ENCODE data around the gene AGPS.

Gene AGPS

DNA sequence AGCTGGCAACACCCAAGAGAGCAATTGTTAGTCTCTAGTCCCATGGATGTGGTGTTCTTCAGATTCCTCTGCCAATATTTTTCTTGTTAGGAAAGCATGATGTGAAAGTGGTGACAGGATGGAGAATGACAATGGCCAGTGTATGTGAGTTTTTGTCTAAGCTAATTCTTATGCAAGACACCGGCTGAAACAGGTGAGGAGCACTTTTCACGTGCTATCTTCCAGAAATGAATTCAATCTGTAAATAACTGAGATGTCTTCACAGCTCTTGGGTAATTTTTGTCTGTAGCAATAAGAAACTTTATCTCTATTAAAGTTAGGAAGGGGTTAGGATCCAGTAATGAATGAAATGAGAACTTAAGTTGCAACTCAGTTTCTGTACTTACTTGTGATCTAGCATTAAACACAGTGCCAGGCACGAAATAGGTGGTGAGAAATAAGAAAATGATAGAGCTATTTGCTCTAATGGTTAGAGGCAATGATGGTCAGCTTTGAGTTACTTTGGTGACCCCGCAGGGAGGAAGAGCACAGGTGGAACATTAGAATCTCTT lies 676 bp upstream of the AGPS start:
- H3K4me3 ChIP-seq (ENCODE audit: low read length): peak overlapping the region; percentile 94
- no peaks in the 10 kb centered on the region for H3K9me2 ChIP-seq (replicated peaks; ENCODE audit: control insufficient read depth, low read length)
- H3K79me2 ChIP-seq (ENCODE audit: control insufficient read depth, low read length): peaks cover 50% of the 10 kb centered on the region
- H4K20me1 ChIP-seq (ENCODE audit: control insufficient read depth, insufficient read depth, low read depth, low read length): no peaks in the 10 kb centered on the region; the same call in 1 of the 2 replicates
- H3K4me1 ChIP-seq (ENCODE audit: control insufficient read depth, low read length): peaks cover 26% of the 10 kb centered on the region
- no peak overlapping the region for H3K27ac ChIP-seq (ENCODE audit: low read depth, low read length)
- H3K27me3 ChIP-seq (ENCODE audit: control insufficient read depth, low read length): no peaks in the 10 kb centered on the region
- TF ChIP-seq EZH2phosphoT487 (IDR thresholded peaks at IDR 0.05; ENCODE audit: borderline replicate concordance, low read length): no peak
- TF ChIP-seq, protein P1, sequence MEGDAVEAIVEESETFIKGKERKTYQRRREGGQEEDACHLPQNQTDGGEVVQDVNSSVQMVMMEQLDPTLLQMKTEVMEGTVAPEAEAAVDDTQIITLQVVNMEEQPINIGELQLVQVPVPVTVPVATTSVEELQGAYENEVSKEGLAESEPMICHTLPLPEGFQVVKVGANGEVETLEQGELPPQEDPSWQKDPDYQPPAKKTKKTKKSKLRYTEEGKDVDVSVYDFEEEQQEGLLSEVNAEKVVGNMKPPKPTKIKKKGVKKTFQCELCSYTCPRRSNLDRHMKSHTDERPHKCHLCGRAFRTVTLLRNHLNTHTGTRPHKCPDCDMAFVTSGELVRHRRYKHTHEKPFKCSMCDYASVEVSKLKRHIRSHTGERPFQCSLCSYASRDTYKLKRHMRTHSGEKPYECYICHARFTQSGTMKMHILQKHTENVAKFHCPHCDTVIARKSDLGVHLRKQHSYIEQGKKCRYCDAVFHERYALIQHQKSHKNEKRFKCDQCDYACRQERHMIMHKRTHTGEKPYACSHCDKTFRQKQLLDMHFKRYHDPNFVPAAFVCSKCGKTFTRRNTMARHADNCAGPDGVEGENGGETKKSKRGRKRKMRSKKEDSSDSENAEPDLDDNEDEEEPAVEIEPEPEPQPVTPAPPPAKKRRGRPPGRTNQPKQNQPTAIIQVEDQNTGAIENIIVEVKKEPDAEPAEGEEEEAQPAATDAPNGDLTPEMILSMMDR (IDR thresholded peaks at IDR 0.05; ENCODE audit: low read depth, low read length, poor library complexity, severe bottlenecking): no peak
- 0 out of 2 replicates have a peak, but pooled peaks cover 3% of the 10 kb centered on the region for H3F3A ChIP-seq (ENCODE audit: control insufficient read depth, insufficient read depth)
- H3K4me2 ChIP-seq (ENCODE audit: low read length): peak overlapping the region; percentile 90
- H3K36me3 ChIP-seq (ENCODE audit: control insufficient read depth, low read length): peaks cover 4% of the 10 kb centered on the region; the same call in 1 of the 2 replicates
- H3K9me3 ChIP-seq (ENCODE audit: control insufficient read depth, insufficient read depth, low read length): no peaks in the 10 kb centered on the region

DNA sequence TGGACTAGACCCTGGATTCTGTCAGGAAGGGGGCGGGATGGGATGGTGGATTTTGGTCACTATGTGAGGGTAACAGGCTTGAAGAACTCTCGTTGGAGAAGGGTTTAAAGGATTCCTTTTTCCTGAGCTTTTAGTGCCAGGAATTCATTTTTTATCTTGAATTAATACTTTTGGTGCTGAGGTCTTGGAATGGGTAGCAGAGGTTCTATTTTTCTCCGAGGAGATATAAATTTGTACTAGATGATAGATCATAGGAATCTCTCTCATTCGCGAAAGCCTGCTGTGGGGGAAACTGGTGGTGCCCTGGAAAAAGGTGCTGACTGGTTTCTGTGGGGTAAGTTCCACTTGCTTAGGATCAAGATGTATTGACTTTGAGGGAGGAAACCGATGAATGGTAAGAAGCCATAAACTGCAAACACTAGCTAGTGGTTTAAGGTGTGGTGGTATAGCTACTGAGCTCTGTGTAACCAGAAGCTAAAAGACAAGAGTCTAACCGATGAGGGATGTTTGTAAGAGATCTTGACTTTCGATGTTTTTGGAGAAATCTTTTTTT lies 706 bp downstream of the AGPS start:
- H3K79me2 ChIP-seq (ENCODE audit: control insufficient read depth, low read length): peaks cover 63% of the 10 kb centered on the region
- TF ChIP-seq, protein P1 (IDR thresholded peaks at IDR 0.05; ENCODE audit: low read depth, low read length, poor library complexity, severe bottlenecking): no peak
- TF ChIP-seq EZH2phosphoT487 (IDR thresholded peaks at IDR 0.05; ENCODE audit: borderline replicate concordance, low read length): no peak
- peaks cover 4% of the 10 kb centered on the region; the same call in 1 of the 2 replicates for H3K36me3 ChIP-seq (ENCODE audit: control insufficient read depth, low read length)
- H3K27ac ChIP-seq (ENCODE audit: low read depth, low read length): no peak overlapping the region
- no peaks in the 10 kb centered on the region for H3K9me2 ChIP-seq (replicated peaks; ENCODE audit: control insufficient read depth, low read length)
- peak overlapping the region; percentile 94 for H3K4me3 ChIP-seq (ENCODE audit: low read length)
- H3K4me2 ChIP-seq (ENCODE audit: low read length): peak overlapping the region; percentile 90
- H3K27me3 ChIP-seq (ENCODE audit: control insufficient read depth, low read length): no peaks in the 10 kb centered on the region
- H3F3A ChIP-seq (ENCODE audit: control insufficient read depth, insufficient read depth): 0 out of 2 replicates have a peak, but pooled peaks cover 3% of the 10 kb centered on the region
- no peaks in the 10 kb centered on the region; the same call in 1 of the 2 replicates for H4K20me1 ChIP-seq (ENCODE audit: control insufficient read depth, insufficient read depth, low read depth, low read length)
- no peaks in the 10 kb centered on the region for H3K9me3 ChIP-seq (ENCODE audit: control insufficient read depth, insufficient read depth, low read length)
- peaks cover 26% of the 10 kb centered on the region for H3K4me1 ChIP-seq (ENCODE audit: control insufficient read depth, low read length)

DNA sequence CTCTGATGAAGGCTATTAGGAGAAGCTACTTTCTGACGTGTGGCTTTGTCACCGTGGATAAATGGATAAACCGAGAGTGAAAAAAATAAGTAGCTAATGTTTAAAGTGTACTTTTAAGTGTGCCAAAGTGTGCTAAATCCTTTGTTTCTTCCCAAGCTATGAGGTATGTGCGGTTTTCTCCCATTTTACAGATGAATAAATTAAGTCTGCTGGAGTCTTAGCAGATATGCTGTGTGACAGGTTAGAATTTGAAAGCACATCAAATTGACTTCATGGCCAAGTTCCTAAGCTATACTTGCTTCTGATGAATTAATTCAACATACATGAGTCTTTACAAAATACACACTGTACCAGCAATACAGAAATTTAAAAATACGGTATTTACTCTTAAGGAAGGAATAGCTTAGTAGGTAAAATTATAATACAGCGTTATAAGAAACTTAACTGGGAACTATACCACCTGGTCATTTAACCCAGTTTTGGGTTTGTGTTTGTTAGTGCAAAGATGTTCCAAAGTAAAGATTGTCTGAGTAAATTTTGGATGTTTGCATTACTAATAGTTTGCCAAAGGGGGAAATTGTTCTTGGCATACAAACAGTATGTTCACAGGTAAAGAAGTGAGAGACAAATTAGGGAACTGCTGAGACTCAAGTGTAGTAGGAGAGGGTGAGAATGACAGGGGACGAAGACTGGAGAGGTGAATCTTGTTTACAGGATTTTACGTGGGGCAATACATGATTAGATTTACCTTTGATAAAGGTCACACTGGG lies 1.4 kb downstream of the AGPS start:
- H3K4me3 ChIP-seq (ENCODE audit: low read length): peak overlapping the region; percentile 94

More for the DNA sequence above, 1.4 kb downstream of the AGPS start:
- Histone ChIP-seq H3K9me2 (replicated peaks; ENCODE audit: control insufficient read depth, low read length) (no peaks in the 10 kb centered on the region), H3F3A (ENCODE audit: control insufficient read depth, insufficient read depth) (0 out of 2 replicates have a peak, but pooled peaks cover 3% of the 10 kb centered on the region), H3K9me3 (ENCODE audit: control insufficient read depth, insufficient read depth, low read length) (no peaks in the 10 kb centered on the region), H3K4me1 (ENCODE audit: control insufficient read depth, low read length) (peaks cover 26% of the 10 kb centered on the region), H3K36me3 (ENCODE audit: control insufficient read depth, low read length) (peaks cover 4% of the 10 kb centered on the region; the same call in 1 of the 2 replicates), H3K4me2 (ENCODE audit: low read length) (peak overlapping the region; percentile 90), H3K27ac (ENCODE audit: low read depth, low read length) (no peak overlapping the region), H4K20me1 (ENCODE audit: control insufficient read depth, insufficient read depth, low read depth, low read length) (no peaks in the 10 kb centered on the region; the same call in 1 of the 2 replicates), H3K27me3 (ENCODE audit: control insufficient read depth, low read length) (no peaks in the 10 kb centered on the region), H3K79me2 (ENCODE audit: control insufficient read depth, low read length) (peaks cover 71% of the 10 kb centered on the region)
- TF ChIP-seq, protein P1 (IDR thresholded peaks at IDR 0.05; ENCODE audit: low read depth, low read length, poor library complexity, severe bottlenecking): no peak
- no peak for TF ChIP-seq EZH2phosphoT487 (IDR thresholded peaks at IDR 0.05; ENCODE audit: borderline replicate concordance, low read length)
